D341Med (cell line): ENCODE measurements around the gene PROK1.

Experiments used
- DNase-seq: peaks from one replicate; pipeline ENCODE4 v3.0.0; 2012; ENCODE audit warnings: low spot score

Gene PROK1

DNA sequence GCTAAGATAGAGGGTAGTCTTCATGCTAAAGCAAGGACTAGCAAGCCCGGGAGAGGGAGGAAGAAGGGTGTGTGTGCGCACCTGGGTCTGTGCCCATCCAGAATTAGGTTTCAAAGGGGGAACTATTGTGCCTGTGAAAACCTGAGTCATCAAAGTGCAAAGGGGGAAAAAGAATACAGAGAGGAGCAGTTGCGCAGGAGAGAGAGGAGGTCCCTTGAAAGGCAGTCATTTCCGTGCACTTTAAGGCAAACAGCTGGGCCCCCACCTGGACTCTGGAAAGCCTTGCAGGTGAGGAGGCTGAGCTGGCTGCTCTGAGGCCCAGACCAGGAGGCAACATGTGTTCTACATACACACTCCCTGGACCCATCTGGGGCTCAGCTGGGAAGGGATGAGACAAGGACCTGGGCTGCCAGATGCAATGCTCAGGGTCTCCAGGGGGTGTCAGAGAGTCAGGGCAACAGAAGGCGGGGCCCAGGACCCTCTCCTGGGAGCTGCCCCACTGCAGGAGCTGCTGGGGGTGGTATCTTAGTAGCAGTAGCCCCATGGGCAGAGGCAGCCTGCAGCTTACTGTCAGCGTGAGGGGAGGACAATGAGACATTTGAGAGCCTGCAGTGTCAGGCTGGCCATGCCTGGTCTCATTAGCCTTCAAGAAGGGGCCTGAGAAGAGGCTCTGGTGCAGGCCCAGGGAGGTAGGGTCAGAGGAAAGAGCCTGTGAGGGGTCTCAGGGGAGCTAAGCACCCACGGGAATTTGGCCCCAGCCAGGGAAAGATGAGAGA, 14.3 kb downstream of the PROK1 start:
- DNase-seq, result no peak

DNA sequence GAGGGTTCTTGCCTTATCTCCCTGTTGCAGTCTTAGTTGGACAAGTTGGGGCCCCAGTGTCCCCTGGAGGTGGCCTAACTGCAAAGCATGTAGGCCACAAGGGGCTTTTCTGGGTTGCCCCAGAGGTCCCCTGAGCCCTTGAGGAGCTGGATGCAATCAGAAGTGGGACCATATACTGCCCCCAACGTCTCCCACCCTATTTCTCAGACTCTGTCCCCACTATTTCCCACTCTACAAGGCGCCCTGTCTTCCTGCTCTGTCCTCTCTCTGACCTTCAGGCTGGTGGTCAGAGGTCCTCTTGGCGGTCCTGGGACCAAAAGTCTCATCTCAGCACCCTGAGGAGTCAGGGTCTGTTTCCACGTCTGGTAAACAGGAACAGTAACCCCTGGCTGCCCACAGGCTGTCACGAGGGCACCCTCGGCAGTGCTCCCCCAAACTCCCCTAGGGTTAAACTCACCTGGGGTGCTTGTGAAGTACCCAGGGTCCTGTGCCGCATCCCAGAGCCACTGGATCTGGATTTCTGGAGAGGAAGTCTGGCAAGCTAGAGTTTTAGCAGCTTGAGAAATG, 14.9 kb downstream of the PROK1 start:
- no peak for DNase-seq

- DNase-seq, result no peak
These were observed 15.8 kb downstream of the PROK1 start for GRCh38 chr1:110466646-110467280.

DNA sequence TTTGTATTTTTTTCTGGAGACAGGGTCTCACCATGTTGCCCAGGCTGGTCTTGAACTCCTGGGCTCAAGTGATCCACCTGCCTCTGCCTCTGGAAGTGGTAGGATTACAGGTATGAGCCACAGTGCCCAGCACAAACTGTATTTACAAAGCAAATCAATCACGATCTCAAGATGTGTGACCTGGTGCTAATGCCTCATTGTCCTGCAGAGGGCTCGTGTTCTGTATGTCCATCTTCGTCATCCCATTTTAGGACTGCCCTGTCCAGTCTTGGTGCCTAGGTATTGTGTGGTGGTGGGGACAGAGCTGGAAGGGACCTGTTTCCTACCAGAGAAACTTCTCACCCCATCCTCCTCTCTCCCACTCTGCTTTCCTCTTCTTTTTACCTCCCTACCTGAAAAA, 20.2 kb downstream of the PROK1 start:
- no peak for DNase-seq

DNA sequence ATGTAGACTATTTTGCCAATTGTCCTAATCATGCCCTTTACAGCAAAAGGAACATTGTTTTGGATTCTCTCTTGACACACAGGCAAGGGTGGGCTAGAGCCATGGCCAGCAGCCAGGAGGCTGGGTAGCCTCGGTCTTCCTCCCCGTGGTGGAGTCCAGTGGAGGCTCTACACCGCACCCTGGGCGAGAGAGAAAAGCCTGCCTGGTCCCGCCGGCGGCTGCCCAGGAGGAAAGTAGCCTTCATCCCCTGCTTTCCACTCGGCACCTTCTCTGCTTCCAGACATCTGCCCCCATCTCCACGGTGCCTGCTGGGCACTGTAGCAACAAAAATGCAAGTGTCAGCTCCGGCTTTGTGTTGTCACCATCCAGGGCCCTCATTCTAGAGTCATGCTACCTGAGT, 21.6 kb downstream of the PROK1 start:
- no peak for DNase-seq

DNA sequence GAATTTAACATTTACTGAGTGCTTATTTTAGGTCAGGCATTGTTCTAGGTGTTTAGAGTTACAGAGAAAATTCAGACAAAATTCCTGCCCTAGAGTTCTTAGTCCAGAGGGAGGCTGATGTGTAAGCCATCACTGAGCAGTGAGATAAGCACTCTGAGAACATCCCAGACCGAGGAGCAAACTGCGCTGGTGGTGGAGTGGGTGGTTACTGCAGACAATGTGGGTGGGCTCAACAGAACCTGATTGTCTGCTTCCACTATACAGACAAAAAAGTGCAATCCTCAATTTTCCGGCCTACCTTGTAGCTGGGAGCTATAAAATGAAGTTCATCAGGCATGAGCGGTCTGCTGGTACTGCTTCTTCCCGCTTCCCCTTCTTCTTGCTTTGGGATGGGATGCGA, 23.5 kb downstream of the PROK1 start:
- DNase-seq, result no peak

DNA sequence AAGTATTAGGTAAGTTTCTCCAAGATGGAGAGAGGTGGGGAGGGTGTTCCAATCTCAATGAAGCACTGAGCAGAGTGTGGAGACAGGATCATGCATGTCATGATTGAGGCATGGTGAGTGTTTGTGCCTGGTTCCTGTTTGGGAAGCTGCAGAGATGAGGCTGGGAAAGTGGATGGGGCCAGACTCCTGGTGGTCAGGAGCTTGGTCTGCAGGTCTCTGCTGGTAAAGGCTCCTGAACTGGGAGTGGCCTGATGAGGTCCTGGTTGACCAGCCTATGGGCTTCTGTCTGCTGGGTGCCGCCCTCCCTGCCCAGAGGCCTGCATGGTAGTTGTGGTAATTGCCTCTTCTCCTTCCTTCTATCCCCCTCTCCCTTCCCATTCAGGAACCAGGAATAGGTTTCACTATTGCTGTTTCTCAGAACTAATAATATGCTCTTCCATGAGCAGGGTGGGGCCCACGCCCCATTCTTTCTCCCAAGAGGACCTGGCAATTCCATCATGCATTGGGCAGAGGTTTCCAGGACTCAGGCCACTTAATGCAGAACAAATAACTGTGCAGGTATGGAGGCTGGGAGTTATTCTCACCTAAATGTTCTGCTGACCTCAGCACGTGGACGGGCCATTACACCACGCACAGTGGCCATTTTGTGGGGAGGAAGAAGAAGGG, 24.5 kb downstream of the PROK1 start:
- DNase-seq, result no peak

DNA sequence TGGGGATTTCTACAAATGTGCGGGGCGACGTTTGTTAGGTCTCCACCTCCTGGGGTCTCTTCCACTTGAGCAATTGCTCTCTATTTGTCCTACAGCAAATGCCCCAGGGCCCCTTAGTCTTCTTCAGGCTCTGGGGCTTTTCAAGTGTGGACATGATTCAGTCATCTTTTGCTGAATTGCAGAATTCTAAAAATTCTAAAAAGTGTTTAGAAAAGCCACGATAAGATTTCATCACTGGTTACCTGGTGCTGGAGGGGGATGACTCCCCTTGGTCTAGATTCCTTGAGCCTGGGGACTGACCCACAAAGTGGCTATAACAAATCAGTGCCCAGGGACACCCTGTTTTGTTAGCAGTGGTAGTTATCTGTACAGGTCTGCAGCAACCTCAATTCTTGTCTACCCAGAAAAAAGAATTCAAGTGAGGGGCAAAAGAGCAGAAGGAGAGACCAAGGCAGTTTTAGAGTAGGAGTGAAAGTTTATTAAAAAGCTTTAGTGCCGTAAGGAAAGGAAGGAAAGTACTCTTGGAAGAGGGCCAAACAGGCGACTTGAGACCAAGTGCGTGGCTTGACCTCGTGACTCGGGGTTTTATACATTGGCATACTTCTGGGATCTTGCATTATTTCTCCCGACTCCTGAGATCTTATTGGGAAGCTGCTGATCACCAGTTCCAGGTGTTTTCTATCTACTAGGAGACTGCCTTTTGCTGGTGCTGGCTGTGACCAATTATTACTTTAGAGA, 25.2 kb downstream of the PROK1 start:
- DNase-seq, result no peak

DNA sequence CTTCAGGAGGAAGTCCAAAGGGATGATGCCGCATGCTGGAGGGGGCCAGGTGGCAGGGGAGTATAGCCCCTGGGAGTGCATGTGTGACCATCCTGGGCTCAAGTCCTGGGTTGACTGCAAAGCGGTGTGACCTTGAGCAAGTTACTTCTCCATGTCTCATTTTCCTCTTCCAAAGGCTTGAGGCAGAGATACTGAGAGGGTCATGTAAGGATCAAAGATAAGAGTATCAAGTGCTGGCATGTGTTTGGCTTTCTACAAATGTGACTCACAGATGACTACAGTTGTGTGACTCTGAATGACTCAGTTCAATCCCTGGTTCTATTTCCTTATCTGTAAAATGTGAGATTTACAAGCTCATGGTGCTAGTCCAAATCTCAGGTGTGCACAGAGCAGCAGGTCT, 26.1 kb downstream of the PROK1 start:
- DNase-seq, result no peak

GRCh38 chr1:110477445-110477957, 26.6 kb downstream of the PROK1 start:
- no peak for DNase-seq

- DNase-seq, result no peak
These were observed 27.2 kb downstream of the PROK1 start for GRCh38 chr1:110477967-110478640.

DNA sequence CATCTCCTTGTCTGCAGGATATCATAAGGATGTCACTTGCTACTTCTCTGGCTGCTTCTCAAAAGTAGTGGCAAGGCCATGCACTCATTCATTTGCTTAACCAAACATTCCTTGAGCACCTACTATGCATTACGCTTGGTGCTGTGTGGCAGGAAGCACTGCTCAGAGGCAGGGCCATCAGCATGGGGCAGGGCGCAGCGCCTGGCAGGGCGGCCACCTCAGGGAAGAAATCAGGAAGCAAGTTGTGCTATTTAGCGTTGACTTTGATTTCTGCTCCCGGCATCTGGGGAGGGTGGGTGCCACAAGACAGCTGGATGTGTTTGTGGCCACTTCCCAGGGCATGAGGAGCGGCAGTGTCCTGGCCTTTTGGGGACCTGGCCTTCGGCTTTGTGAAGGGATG, 27.9 kb downstream of the PROK1 start:
- DNase-seq, result no peak

DNA sequence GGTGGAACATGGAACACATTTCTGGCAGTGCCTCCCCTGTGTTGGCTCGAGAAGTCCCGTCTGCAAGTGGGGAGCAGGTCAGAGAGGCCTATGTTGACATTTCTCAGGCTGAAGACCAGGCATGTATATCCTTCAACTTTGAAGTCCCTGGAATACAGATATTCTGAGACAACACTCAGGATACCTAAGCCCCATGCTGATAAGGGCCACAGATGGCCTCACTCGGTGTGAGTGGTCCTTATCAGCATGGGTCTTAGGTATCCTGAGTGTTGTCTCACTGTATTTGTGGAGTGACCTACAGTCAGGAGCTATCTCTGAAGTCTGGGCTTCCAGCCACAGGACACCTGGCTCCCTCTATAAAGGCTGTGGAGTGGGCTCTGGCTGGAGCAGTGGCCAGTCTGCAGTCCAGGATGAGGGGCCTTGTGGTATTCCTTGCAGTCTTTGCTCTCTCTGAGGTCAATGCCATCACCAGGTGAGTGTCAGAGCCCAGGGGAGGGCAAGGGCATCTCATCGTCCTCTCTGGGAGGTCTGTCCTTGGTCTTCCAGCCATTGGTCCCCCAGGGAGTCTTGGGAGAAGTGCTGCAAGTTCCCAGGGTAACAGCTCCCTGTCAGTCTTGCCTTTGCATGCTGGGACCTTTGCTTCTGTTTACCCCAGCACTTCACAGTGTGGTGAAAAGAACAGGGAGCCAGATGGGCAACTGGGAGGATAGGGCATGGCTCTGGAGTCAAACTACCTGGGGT, 29.6 kb downstream of the PROK1 start:
- no peak for DNase-seq

GRCh38 chr1:110481968-110482623, 31.1 kb downstream of the PROK1 start:
- DNase-seq, result no peak

GRCh38 chr1:110482662-110483307, 31.8 kb downstream of the PROK1 start:
- DNase-seq, result no peak

GRCh38 chr1:110483308-110483685, 32.3 kb downstream of the PROK1 start:
- DNase-seq, result no peak

GRCh38 chr1:110484801-110485200, 33.9 kb downstream of the PROK1 start:
- DNase-seq, result no peak

DNA sequence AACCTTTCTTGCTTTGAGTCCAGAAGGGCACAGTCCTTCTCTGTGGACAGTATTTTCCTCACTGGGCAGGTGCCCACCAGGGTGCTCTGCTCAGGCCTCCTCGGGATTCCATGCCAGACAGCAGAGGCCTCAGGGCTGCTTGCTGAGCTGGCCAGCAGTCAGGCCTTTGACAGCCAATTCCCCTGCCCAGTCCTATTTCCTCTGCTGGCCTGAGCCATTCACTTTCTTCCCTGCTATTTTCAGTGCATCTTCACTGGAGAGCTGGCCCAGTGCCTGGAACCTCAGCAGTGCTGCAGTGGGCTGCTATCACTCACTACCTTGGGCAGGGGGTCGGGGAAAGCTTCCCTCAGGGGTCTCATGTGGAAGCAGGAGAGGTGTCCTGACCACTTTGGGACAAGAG, 34.8 kb downstream of the PROK1 start:
- no peak for DNase-seq

GRCh38 chr1:110487726-110488125, 36.8 kb downstream of the PROK1 start:
- DNase-seq, result no peak

DNA sequence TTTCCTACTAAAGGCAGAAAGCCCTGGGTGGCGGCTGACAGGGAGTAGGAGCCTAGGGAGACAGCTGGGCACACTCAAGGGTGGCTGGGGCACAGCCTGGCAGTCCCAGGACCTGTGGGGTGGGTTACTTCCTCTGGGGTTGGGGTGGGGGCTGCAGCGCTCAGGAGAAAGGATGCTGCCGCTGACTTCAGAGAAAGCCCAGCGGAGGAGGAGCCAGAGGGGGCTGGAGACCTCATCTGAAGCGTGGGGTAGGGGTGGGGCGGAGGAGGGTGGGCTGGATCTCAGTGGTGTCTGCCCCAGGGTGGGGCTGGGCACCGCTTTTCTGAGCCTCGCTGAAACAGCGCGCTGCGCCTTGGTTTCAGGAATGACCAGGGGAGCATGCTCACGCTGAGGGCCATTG, 37.2 kb downstream of the PROK1 start:
- no peak for DNase-seq
